ENCODE results near the gene SLC25A36. TPM values are rescaled to one million over a fixed set of nuclear protein-coding genes. Genes with fewer than 3 reads are reported as not detected.
"Not testable (repeated sequence)": the region's sequence is repeated elsewhere in the genome, so short reads cannot be mapped to it uniquely, and the experiment has no call there.

The SLC25A36 gene
- total and polyA plus RNA-seq, 8 donors, result 13.1 to 275 (median 64.2) TPM

GRCh38 chr3:140931016-140931454, 10.6 kb upstream of the SLC25A36 start:
- no peak overlapping the region for H3K27ac ChIP-seq
- no peaks in the 10 kb centered on the region for H3K36me3 ChIP-seq
- 29 to 49% (median 37%) methylated on average over 12 of the region's 12 CpGs for WGBS, 5 donors
- DNase-seq, result peak in 1 of 2 donors; percentile 36
- TF ChIP-seq POLR2A (IDR thresholded peaks at IDR 0.05), result no peak
- no peak overlapping the region for H3K4me3 ChIP-seq
- H3K4me1 ChIP-seq, result peaks cover 0 to 17% (median 0%) of the 10 kb centered on the region in 4 donors
- intact Hi-C loops (cut with DNase I; ENCODE audit: low total_unique reads), result no loop called here
- peaks cover 0 to 4% (median 0%) of the 10 kb centered on the region in 4 donors for H3K9me3 ChIP-seq
- peaks cover 0 to 13% (median 0%) of the 10 kb centered on the region in 3 donors for H3K27me3 ChIP-seq

GRCh38 chr3:140931801-140932200, 9.8 kb upstream of the SLC25A36 start:
- TF ChIP-seq CTCF (IDR thresholded peaks at IDR 0.05) (no peak), POLR2A (IDR thresholded peaks at IDR 0.05) (no peak), EP300 (IDR thresholded peaks at IDR 0.05) (no peak), POLR2AphosphoS5 (IDR thresholded peaks at IDR 0.05) (no peak)
- H3K9me3 ChIP-seq, result peaks cover 0 to 4% (median 0%) of the 10 kb centered on the region in 4 donors
- peaks cover 0 to 13% (median 0%) of the 10 kb centered on the region in 3 donors for H3K27me3 ChIP-seq
- no peak overlapping the region for H3K4me3 ChIP-seq
- no peak for DNase-seq
- H3K4me1 ChIP-seq, result peaks cover 0 to 17% (median 0%) of the 10 kb centered on the region in 4 donors
- H3K27ac ChIP-seq, result no peak overlapping the region
- no peaks in the 10 kb centered on the region for H3K36me3 ChIP-seq
- intact Hi-C loops (cut with DNase I; ENCODE audit: low total_unique reads), result no loop called here

- Histone ChIP-seq H3K27me3 (peaks cover 0 to 13% (median 0%) of the 10 kb centered on the region in 3 donors), H3K27ac (no peak overlapping the region), H3K36me3 (no peaks in the 10 kb centered on the region), H3K4me3 (no peak overlapping the region), H3K9me3 (peaks cover 0 to 4% (median 0%) of the 10 kb centered on the region in 4 donors), H3K4me1 (peaks cover 0 to 13% (median 0%) of the 10 kb centered on the region in 4 donors)
- TF ChIP-seq POLR2A (IDR thresholded peaks at IDR 0.05) (no peak), POLR2AphosphoS5 (IDR thresholded peaks at IDR 0.05) (no peak), CTCF (IDR thresholded peaks at IDR 0.05) (no peak), EP300 (IDR thresholded peaks at IDR 0.05) (no peak)
- intact Hi-C loops (cut with DNase I; ENCODE audit: low total_unique reads), result no loop called here
- 84 to 89% (median 86%) methylated on average over 7 of the region's 7 CpGs for WGBS, 5 donors
- DNase-seq, result no peak
Measured at GRCh38 chr3:140933109-140933508, 8.5 kb upstream of the SLC25A36 start.

- TF ChIP-seq POLR2AphosphoS5 (IDR thresholded peaks at IDR 0.05), result no peak
- no peak for TF ChIP-seq POLR2A (IDR thresholded peaks at IDR 0.05)
- no peak for TF ChIP-seq EP300 (IDR thresholded peaks at IDR 0.05)
- no peak for TF ChIP-seq CTCF (IDR thresholded peaks at IDR 0.05)
- intact Hi-C loops (cut with DNase I; ENCODE audit: low total_unique reads), result no loop called here
- Histone ChIP-seq H3K27me3 (peaks cover 0 to 13% (median 0%) of the 10 kb centered on the region in 3 donors), H3K36me3 (no peaks in the 10 kb centered on the region), H3K4me1 (peaks cover 0 to 13% (median 0%) of the 10 kb centered on the region in 4 donors), H3K27ac (no peak overlapping the region), H3K9me3 (peaks cover 0 to 4% (median 0%) of the 10 kb centered on the region in 4 donors), H3K4me3 (no peak overlapping the region)
- 52 to 81% (median 61%) methylated on average over 8 of the region's 8 CpGs for WGBS, 5 donors
- DNase-seq, result no peak
Measured at GRCh38 chr3:140933552-140933951, 8.1 kb upstream of the SLC25A36 start.

GRCh38 chr3:140939305-140939704, 2.3 kb upstream of the SLC25A36 start:
- H3K36me3 ChIP-seq; H3K27ac ChIP-seq; H3K4me3 ChIP-seq; DNase-seq; H3K9me3 ChIP-seq; intact Hi-C loops (cut with DNase I; ENCODE audit: low total_unique reads); H3K27me3 ChIP-seq: not testable (repeated sequence)
- H3K4me1 ChIP-seq, result peaks cover 0 to 16% (median 14%) of the 10 kb centered on the region in 4 donors
- 81 to 95% (median 93%) methylated on average over 4 of the region's 4 CpGs for WGBS, 5 donors
